ENCODE measurements around the gene C10orf90. TPM values are rescaled to one million over a fixed set of nuclear protein-coding genes. Genes with fewer than 3 reads are reported as not detected.

C10orf90 gene
- total RNA-seq, 4 donors from 2014 or later, result not detected

GRCh38 chr10:126501828-126502227 is 168.7 kb downstream of the C10orf90 start:
- Histone ChIP-seq H3K4me1 (no peaks in the 10 kb centered on the region), H3K27me3 (no peaks in the 10 kb centered on the region), H3K4me3 (no peak overlapping the region), H3K9me3 (no peaks in the 10 kb centered on the region), H3K27ac (no peak overlapping the region), H3K36me3 (no peaks in the 10 kb centered on the region)
- TF ChIP-seq EP300 (IDR thresholded peaks at IDR 0.05) (no peak), POLR2A (IDR thresholded peaks at IDR 0.05) (no peak), CTCF (IDR thresholded peaks at IDR 0.05) (no peak)
- no peak for DNase-seq (ENCODE audit: low spot score in 2 of 2)
- 94 to 95% methylated on average over 5 of the region's 5 CpGs for whole genome bisulfite sequencing, 2 donors

- Histone ChIP-seq H3K4me1 (no peaks in the 10 kb centered on the region), H3K9me3 (no peaks in the 10 kb centered on the region), H3K36me3 (no peaks in the 10 kb centered on the region), H3K27me3 (no peaks in the 10 kb centered on the region), H3K4me3 (no peak overlapping the region), H3K27ac (no peak overlapping the region)
- WGBS, 2 donors, result 40 to 50% methylated on average over 3 of the region's 3 CpGs
- no peak for DNase-seq (ENCODE audit: low spot score in 2 of 2)
- TF ChIP-seq POLR2A (IDR thresholded peaks at IDR 0.05), result no peak
- no peak for TF ChIP-seq EP300 (IDR thresholded peaks at IDR 0.05)
- no peak for TF ChIP-seq CTCF (IDR thresholded peaks at IDR 0.05)
Measured at GRCh38 chr10:126500866-126501265, 169.6 kb downstream of the C10orf90 start.

- 76 to 80% methylated on average over 4 of the region's 4 CpGs for WGBS, 2 donors
- H3K27me3 ChIP-seq, result no peaks in the 10 kb centered on the region
- no peak overlapping the region for H3K27ac ChIP-seq
- no peak for DNase-seq (ENCODE audit: low spot score in 2 of 2)
- no peak for TF ChIP-seq POLR2A (IDR thresholded peaks at IDR 0.05)
- no peak for TF ChIP-seq EP300 (IDR thresholded peaks at IDR 0.05)
- TF ChIP-seq CTCF (IDR thresholded peaks at IDR 0.05), result no peak
- H3K9me3 ChIP-seq, result no peaks in the 10 kb centered on the region
- no peaks in the 10 kb centered on the region for H3K36me3 ChIP-seq
- H3K4me1 ChIP-seq, result no peaks in the 10 kb centered on the region
- H3K4me3 ChIP-seq, result no peak overlapping the region
Measured at GRCh38 chr10:126500185-126500584, 170.3 kb downstream of the C10orf90 start.

- H3K9me3 ChIP-seq, result no peaks in the 10 kb centered on the region
- no peak for DNase-seq (ENCODE audit: low spot score in 2 of 2)
Measured at GRCh38 chr10:126499744-126500143, 170.7 kb downstream of the C10orf90 start.

GRCh38 chr10:126497672-126498071 is 172.8 kb downstream of the C10orf90 start:
- Histone ChIP-seq H3K27me3 (no peaks in the 10 kb centered on the region), H3K4me3 (no peak overlapping the region), H3K36me3 (no peaks in the 10 kb centered on the region), H3K4me1 (no peaks in the 10 kb centered on the region), H3K9me3 (no peaks in the 10 kb centered on the region), H3K27ac (no peak overlapping the region)
- WGBS, 2 donors, result 58 to 59% methylated on average over 2 of the region's 2 CpGs
- no peak for TF ChIP-seq EP300 (IDR thresholded peaks at IDR 0.05)
- TF ChIP-seq POLR2A (IDR thresholded peaks at IDR 0.05), result no peak
- no peak for TF ChIP-seq CTCF (IDR thresholded peaks at IDR 0.05)
- DNase-seq (ENCODE audit: low spot score in 2 of 2), result no peak

More at GRCh38 chr10:126499744-126500143, 170.7 kb downstream of the C10orf90 start:
- Histone ChIP-seq H3K36me3 (no peaks in the 10 kb centered on the region), H3K27ac (no peak overlapping the region), H3K27me3 (no peaks in the 10 kb centered on the region), H3K4me1 (no peaks in the 10 kb centered on the region), H3K4me3 (no peak overlapping the region)
- 97 to 98% methylated on average over 6 of the region's 6 CpGs for WGBS, 2 donors
- TF ChIP-seq EP300 (IDR thresholded peaks at IDR 0.05) (no peak), POLR2A (IDR thresholded peaks at IDR 0.05) (no peak), CTCF (IDR thresholded peaks at IDR 0.05) (no peak)
